GM23338 (cell line): Measurements from ENCODE around the gene NOP10. TPM values are rescaled to one million over a fixed set of nuclear protein-coding genes. Genes with fewer than 3 reads are reported as not detected.

ENCODE experiments used
- ATAC-seq: fragments of 200-7000 bp; cut with Tn5 transposase; 3 replicates; pipeline ENCODE4 v1.9.1; 2020
- DNase-seq: peaks from one replicate; pipeline ENCODE4 v3.0.0-alpha.2; 2015; ENCODE audit warnings: low spot score
- H2AFZ ChIP-seq: fragments of 200-600 bp; sonication (generic); 2 replicates; pipeline ENCODE4 v1.8.0; 2016; ENCODE audit warnings: antibody characterized with exemption, mild to moderate bottlenecking, moderate library complexity
- H3F3A ChIP-seq: fragments of 200-600 bp; sonication (generic); replicated peaks from 2 replicates; pipeline ENCODE4 v1.8.0; 2017; ENCODE audit warnings: antibody characterized with exemption, mixed run types, low read depth
- H3K27ac ChIP-seq: fragments of 200-600 bp; sonication (generic); 2 replicates; pipeline ENCODE4 v1.6.1; 2016; ENCODE audit warnings: low read depth
- H3K27me3 ChIP-seq: fragments of 200-600 bp; sonication (generic); 2 replicates; pipeline ENCODE4 v1.8.0; 2016; ENCODE audit warnings: mild to moderate bottlenecking, mixed run types, moderate library complexity; ENCODE audit not compliant: insufficient read depth
- H3K36me3 ChIP-seq: fragments of 200-600 bp; sonication (generic); 2 replicates; pipeline ENCODE4 v1.8.0; 2016; ENCODE audit warnings: mild to moderate bottlenecking; ENCODE audit not compliant: insufficient read depth
- H3K4me1 ChIP-seq: fragments of 200-600 bp; sonication (generic); 2 replicates; pipeline ENCODE4 v1.8.0; 2016; ENCODE audit warnings: mild to moderate bottlenecking, moderate library complexity; ENCODE audit not compliant: insufficient read depth
- H3K4me2 ChIP-seq: fragments of 200-600 bp; sonication (generic); 2 replicates; pipeline ENCODE4 v1.7.1; 2017; ENCODE audit warnings: mixed run types
- H3K4me3 ChIP-seq: fragments of 200-600 bp; sonication (generic); 2 replicates; pipeline ENCODE4 v1.6.1; 2016; ENCODE audit warnings: mixed run types
- H3K79me2 ChIP-seq: fragments of 200-600 bp; sonication (generic); replicated peaks from 2 replicates; pipeline ENCODE4 v1.8.0; 2017; ENCODE audit warnings: mild to moderate bottlenecking; ENCODE audit not compliant: insufficient read depth
- H3K9me2 ChIP-seq: fragments of 200-600 bp; sonication (generic); 2 replicates; pipeline ENCODE4 v1.8.0; 2017; ENCODE audit not compliant: insufficient read depth
- H4K20me1 ChIP-seq: fragments of 200-600 bp; sonication (generic); replicated peaks from 2 replicates; pipeline ENCODE4 v1.8.0; 2017; ENCODE audit warnings: mild to moderate bottlenecking; ENCODE audit not compliant: insufficient read depth
- H3K27ac Mint-ChIP-seq: 2 replicates; pipeline ENCODE4 v1.8.0; 2020; ENCODE audit warnings: inconsistent platforms, mild to moderate bottlenecking, moderate library complexity, mixed read lengths
- H3K27me3 Mint-ChIP-seq: 3 replicates; pipeline ENCODE4 v1.8.0; 2022; ENCODE audit warnings: low read depth, mild to moderate bottlenecking, moderate library complexity, mixed read lengths, inconsistent platforms; ENCODE audit not compliant: insufficient read depth, poor library complexity
- H3K36me3 Mint-ChIP-seq: 3 replicates; pipeline ENCODE4 v1.8.0; 2021; ENCODE audit warnings: low read depth, mild to moderate bottlenecking, inconsistent platforms, moderate library complexity, mixed read lengths
- H3K4me1 Mint-ChIP-seq: 3 replicates; pipeline ENCODE4 v1.8.0; 2020; ENCODE audit warnings: mild to moderate bottlenecking, inconsistent platforms, mixed read lengths
- H3K4me3 Mint-ChIP-seq: 3 replicates; pipeline ENCODE4 v1.8.0; 2021; ENCODE audit warnings: moderate library complexity, mild to moderate bottlenecking, inconsistent platforms, mixed read lengths
- H3K9me3 Mint-ChIP-seq: 3 replicates; pipeline ENCODE4 v1.8.0; 2020; ENCODE audit warnings: moderate library complexity, mild to moderate bottlenecking, inconsistent platforms, mixed read lengths
- CREB1 ChIP-seq: fragments of 250-450 bp; sonication (Bioruptor Pico); IDR thresholded peaks from 2 replicates; pipeline ENCODE4 v1.5.0; 2020; ENCODE audit warnings: low read depth, mild to moderate bottlenecking, moderate library complexity
- EZH2 ChIP-seq: fragments of 200-600 bp; sonication (generic); IDR thresholded peaks from one replicate; pipeline ENCODE4 v1.8.0; 2017; ENCODE audit warnings: antibody characterized with exemption, mild to moderate bottlenecking, low read depth; ENCODE audit not compliant: unreplicated experiment
- JUNB ChIP-seq: IDR thresholded peaks from one replicate; pipeline ENCODE4 v1.6.1; 2016; ENCODE audit warnings: antibody characterized with exemption; ENCODE audit not compliant: unreplicated experiment
- NANOG ChIP-seq: IDR thresholded peaks from 2 replicates; pipeline ENCODE4 v1.6.1; 2016; ENCODE audit warnings: antibody characterized with exemption, borderline replicate concordance
- STAT1 ChIP-seq: IDR thresholded peaks from one replicate; pipeline ENCODE4 v1.6.1; 2016; ENCODE audit warnings: antibody characterized with exemption; ENCODE audit not compliant: unreplicated experiment
- ZNF114 ChIP-seq: fragments of 250-450 bp; sonication (Bioruptor Pico); IDR thresholded peaks from 2 replicates; pipeline ENCODE4 v1.5.0; 2020; ENCODE audit warnings: mild to moderate bottlenecking, moderate library complexity
- ZNF331 ChIP-seq: fragments of 250-450 bp; sonication (Bioruptor Pico); IDR thresholded peaks from 2 replicates; pipeline ENCODE4 v1.5.0; 2020; ENCODE audit warnings: low read depth, mild to moderate bottlenecking, moderate library complexity
- polyA plus RNA-seq: library from polyadenylated mRNA; unstranded; fragments of >200 nt; fragmentation: Nextera tagmentation; extraction: Ambion mirVana; gene quantifications from 2 replicates; pipeline ENCODE4 v1.2.1, GENCODE V29; 2016
- total RNA-seq: library from RNA; depleted of rRNA; stranded (reverse); fragments of >200 nt; shearing (Covaris generic); gene quantifications from 2 replicates; pipeline ENCODE4 v1.2.3, GENCODE V29; 2014
- TF ChIP-seq, protein P1 (sequence below), 2 experiments: fragments of 200-600 bp in 1 of 2; sonication (generic) in 1 of 2; conservative IDR thresholded peaks; 2 replicates each; pipeline versions ENCODE4 v1.5.1 to v1.6.1; 2016 to 2017; ENCODE audit warnings: antibody characterized with exemption in 2 of 2, low read depth in 2 of 2, mild to moderate bottlenecking in 2 of 2, moderate library complexity in 1 of 2
- TF ChIP-seq, protein P2 (sequence below): IDR thresholded peaks from one replicate; pipeline ENCODE4 v1.6.1; 2018; ENCODE audit warnings: antibody characterized with exemption; ENCODE audit not compliant: unreplicated experiment
- TF ChIP-seq, protein P3 (sequence below): IDR thresholded peaks from 2 replicates; pipeline ENCODE4 v1.6.1; 2016; ENCODE audit warnings: antibody characterized with exemption

NOP10 gene
- total and polyA plus RNA-seq, 2 experiments from 2014 or later, result 417 to 718 TPM

- TF ChIP-seq, protein P1, sequence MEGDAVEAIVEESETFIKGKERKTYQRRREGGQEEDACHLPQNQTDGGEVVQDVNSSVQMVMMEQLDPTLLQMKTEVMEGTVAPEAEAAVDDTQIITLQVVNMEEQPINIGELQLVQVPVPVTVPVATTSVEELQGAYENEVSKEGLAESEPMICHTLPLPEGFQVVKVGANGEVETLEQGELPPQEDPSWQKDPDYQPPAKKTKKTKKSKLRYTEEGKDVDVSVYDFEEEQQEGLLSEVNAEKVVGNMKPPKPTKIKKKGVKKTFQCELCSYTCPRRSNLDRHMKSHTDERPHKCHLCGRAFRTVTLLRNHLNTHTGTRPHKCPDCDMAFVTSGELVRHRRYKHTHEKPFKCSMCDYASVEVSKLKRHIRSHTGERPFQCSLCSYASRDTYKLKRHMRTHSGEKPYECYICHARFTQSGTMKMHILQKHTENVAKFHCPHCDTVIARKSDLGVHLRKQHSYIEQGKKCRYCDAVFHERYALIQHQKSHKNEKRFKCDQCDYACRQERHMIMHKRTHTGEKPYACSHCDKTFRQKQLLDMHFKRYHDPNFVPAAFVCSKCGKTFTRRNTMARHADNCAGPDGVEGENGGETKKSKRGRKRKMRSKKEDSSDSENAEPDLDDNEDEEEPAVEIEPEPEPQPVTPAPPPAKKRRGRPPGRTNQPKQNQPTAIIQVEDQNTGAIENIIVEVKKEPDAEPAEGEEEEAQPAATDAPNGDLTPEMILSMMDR (conservative IDR thresholded peaks at IDR 0.05; ENCODE audit: low read depth in 2 of 2), result no peak
- TF ChIP-seq, protein P2, sequence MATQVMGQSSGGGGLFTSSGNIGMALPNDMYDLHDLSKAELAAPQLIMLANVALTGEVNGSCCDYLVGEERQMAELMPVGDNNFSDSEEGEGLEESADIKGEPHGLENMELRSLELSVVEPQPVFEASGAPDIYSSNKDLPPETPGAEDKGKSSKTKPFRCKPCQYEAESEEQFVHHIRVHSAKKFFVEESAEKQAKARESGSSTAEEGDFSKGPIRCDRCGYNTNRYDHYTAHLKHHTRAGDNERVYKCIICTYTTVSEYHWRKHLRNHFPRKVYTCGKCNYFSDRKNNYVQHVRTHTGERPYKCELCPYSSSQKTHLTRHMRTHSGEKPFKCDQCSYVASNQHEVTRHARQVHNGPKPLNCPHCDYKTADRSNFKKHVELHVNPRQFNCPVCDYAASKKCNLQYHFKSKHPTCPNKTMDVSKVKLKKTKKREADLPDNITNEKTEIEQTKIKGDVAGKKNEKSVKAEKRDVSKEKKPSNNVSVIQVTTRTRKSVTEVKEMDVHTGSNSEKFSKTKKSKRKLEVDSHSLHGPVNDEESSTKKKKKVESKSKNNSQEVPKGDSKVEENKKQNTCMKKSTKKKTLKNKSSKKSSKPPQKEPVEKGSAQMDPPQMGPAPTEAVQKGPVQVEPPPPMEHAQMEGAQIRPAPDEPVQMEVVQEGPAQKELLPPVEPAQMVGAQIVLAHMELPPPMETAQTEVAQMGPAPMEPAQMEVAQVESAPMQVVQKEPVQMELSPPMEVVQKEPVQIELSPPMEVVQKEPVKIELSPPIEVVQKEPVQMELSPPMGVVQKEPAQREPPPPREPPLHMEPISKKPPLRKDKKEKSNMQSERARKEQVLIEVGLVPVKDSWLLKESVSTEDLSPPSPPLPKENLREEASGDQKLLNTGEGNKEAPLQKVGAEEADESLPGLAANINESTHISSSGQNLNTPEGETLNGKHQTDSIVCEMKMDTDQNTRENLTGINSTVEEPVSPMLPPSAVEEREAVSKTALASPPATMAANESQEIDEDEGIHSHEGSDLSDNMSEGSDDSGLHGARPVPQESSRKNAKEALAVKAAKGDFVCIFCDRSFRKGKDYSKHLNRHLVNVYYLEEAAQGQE, result no peak
- TF ChIP-seq EZH2, result no peak
- TF ChIP-seq, protein P3, sequence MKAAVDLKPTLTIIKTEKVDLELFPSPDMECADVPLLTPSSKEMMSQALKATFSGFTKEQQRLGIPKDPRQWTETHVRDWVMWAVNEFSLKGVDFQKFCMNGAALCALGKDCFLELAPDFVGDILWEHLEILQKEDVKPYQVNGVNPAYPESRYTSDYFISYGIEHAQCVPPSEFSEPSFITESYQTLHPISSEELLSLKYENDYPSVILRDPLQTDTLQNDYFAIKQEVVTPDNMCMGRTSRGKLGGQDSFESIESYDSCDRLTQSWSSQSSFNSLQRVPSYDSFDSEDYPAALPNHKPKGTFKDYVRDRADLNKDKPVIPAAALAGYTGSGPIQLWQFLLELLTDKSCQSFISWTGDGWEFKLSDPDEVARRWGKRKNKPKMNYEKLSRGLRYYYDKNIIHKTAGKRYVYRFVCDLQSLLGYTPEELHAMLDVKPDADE, result no peak
- no peak for TF ChIP-seq NANOG
Observed at GRCh38 chr15:34370643-34371042, 27.7 kb upstream of the NOP10 start (continued).

GRCh38 chr15:34370129-34370528 is 27.2 kb upstream of the NOP10 start:
- H3F3A ChIP-seq, result peaks cover 11% of the 10 kb centered on the region; the same call in 1 of the 2 replicates
- Mint-ChIP-seq H3K4me3 (no peak overlapping the region), H3K4me1 (peaks cover 15% of the 10 kb centered on the region; the same call in 2 of the 3 replicates), H3K27ac (no peak overlapping the region), H3K27me3 (peaks cover 14% of the 10 kb centered on the region), H3K36me3 (peaks cover 21% of the 10 kb centered on the region), H3K9me3 (peaks cover 22% of the 10 kb centered on the region)
- no peak overlapping the region for H3K27ac ChIP-seq
- no peaks in the 10 kb centered on the region for H3K27me3 ChIP-seq
- peaks cover 14% of the 10 kb centered on the region for H3K79me2 ChIP-seq
- no peak overlapping the region for H3K4me3 ChIP-seq
- ATAC-seq (no peak), DNase-seq (no peak)
- H3K4me1 ChIP-seq, result peaks cover 17% of the 10 kb centered on the region
- H4K20me1 ChIP-seq, result peaks cover 10% of the 10 kb centered on the region
- H3K9me2 ChIP-seq, result 0 out of 2 replicates have a peak, but pooled peaks cover 5% of the 10 kb centered on the region
- H2AFZ ChIP-seq, result no peak overlapping the region
- H3K36me3 ChIP-seq, result no peaks in the 10 kb centered on the region
- H3K4me2 ChIP-seq, result no peak overlapping the region
- TF ChIP-seq ZNF114 (CRISPR knock-in tag) (no peak), EZH2 (no peak), CREB1 (CRISPR knock-in tag) (no peak), ZNF331 (CRISPR knock-in tag) (no peak), NANOG (no peak), JUNB (no peak), STAT1 (no peak)
- TF ChIP-seq, protein P1 (conservative IDR thresholded peaks at IDR 0.05; ENCODE audit: low read depth in 2 of 2), result no peak
- TF ChIP-seq, protein P2, result no peak
- TF ChIP-seq, protein P3, result no peak
